ENCODE data around the gene CDT1. TPM values are rescaled to one million over a fixed set of nuclear protein-coding genes. Genes with fewer than 3 reads are reported as not detected.
"Not testable (repeated sequence)": the region's sequence is repeated elsewhere in the genome, so short reads cannot be mapped to it uniquely, and the experiment has no call there.

The CDT1 gene
- total RNA-seq, 1 donor from 2014 or later = 16.2 TPM

DNA sequence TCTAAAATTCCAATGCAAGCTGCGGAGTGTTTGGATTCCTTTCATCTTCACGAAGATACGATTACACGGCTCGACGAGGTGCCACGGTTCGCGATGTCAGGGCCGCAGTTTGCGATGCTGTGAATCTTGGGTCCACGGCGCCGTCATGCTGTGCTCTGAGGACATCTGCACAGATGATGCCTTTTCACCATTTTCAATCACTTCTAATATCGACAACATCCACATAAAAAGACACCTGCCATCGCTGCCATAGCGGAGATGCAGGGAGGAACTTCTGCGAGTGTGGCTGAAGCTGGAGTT is 14.9 kb downstream of the CDT1 start:
- H3K4me1 Mint-ChIP-seq (ENCODE audit: unreplicated experiment) = no peaks in the 10 kb centered on the region
- H3K27ac Mint-ChIP-seq (ENCODE audit: unreplicated experiment) = no peak overlapping the region
- no peaks in the 10 kb centered on the region for H3K36me3 Mint-ChIP-seq (ENCODE audit: low read depth, unreplicated experiment)
- no peaks in the 10 kb centered on the region for H3K9me3 Mint-ChIP-seq (ENCODE audit: unreplicated experiment)
- no peaks in the 10 kb centered on the region for H3K27me3 Mint-ChIP-seq (ENCODE audit: unreplicated experiment)
- TF ChIP-seq, protein P1, sequence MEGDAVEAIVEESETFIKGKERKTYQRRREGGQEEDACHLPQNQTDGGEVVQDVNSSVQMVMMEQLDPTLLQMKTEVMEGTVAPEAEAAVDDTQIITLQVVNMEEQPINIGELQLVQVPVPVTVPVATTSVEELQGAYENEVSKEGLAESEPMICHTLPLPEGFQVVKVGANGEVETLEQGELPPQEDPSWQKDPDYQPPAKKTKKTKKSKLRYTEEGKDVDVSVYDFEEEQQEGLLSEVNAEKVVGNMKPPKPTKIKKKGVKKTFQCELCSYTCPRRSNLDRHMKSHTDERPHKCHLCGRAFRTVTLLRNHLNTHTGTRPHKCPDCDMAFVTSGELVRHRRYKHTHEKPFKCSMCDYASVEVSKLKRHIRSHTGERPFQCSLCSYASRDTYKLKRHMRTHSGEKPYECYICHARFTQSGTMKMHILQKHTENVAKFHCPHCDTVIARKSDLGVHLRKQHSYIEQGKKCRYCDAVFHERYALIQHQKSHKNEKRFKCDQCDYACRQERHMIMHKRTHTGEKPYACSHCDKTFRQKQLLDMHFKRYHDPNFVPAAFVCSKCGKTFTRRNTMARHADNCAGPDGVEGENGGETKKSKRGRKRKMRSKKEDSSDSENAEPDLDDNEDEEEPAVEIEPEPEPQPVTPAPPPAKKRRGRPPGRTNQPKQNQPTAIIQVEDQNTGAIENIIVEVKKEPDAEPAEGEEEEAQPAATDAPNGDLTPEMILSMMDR (IDR thresholded peaks at IDR 0.05; ENCODE audit: unreplicated experiment) = no peak
- no peak for DNase-seq (ENCODE audit: low spot score)
- no peak overlapping the region for H3K4me3 Mint-ChIP-seq (ENCODE audit: unreplicated experiment)

DNA sequence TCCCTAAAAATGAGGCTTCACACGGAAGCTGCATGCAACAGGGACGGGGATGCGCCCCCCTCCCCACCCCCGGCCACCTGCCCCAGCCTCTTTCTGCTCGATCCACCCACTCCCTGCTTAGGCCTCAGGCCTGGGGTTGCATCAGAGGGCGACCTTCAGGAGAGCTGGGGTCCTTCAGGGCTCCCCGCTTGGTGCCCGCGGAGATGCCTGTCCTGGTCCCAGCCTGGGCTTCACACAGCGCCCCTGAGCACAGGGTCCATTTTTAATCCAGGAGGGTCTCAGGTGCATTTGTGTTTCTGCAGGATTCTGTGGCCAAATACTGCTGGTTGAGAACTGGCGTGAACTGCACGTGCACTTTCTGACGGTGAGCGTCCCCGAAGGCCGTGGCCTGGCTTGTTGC is 15.5 kb downstream of the CDT1 start:
- Mint-ChIP-seq H3K4me3 (ENCODE audit: unreplicated experiment) (no peak overlapping the region), H3K4me1 (ENCODE audit: unreplicated experiment) (no peaks in the 10 kb centered on the region)

DNA sequence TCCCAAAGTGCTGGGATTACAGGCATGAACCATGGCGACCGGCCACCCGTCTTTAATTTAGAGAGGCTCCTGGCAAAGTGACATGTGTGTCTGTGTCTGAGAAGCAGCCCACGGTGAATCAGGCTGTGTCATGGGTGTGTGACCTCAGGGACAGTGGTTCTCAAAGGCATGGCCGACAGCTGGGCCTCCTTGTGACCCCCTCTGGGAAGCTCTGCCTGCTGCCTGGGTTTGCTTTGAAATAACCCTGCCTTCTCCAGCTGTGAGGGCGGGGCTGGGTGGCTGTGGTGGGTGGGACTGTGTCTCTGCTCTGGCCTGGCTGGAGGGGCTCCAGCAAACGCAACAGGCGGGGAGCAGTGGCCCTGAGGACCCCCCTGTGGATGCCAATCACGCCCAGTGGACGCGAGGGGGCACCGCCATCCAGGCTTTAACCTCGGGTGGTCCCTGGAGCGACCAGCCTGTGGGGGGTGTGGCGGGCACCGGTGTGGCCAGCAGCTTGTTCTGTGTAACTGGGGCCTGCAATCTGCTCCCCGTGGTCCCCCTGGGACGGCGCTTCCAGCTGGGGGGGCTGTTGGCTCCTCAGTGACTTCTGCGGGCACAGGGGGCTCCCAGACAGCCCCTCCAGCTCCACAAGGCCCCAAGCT is 16.9 kb downstream of the CDT1 start:
- Mint-ChIP-seq H3K27me3 (ENCODE audit: unreplicated experiment) (no peaks in the 10 kb centered on the region), H3K9me3 (ENCODE audit: unreplicated experiment) (no peaks in the 10 kb centered on the region), H3K4me3 (ENCODE audit: unreplicated experiment) (no peak overlapping the region), H3K27ac (ENCODE audit: unreplicated experiment) (no peak overlapping the region), H3K4me1 (ENCODE audit: unreplicated experiment) (no peaks in the 10 kb centered on the region), H3K36me3 (ENCODE audit: low read depth, unreplicated experiment) (no peaks in the 10 kb centered on the region)
- TF ChIP-seq, protein P1 (IDR thresholded peaks at IDR 0.05; ENCODE audit: unreplicated experiment) = no peak
- no peak for DNase-seq (ENCODE audit: low spot score)

More for the DNA sequence above, 15.5 kb downstream of the CDT1 start:
- Mint-ChIP-seq H3K27ac (ENCODE audit: unreplicated experiment) (no peak overlapping the region), H3K36me3 (ENCODE audit: low read depth, unreplicated experiment) (no peaks in the 10 kb centered on the region), H3K27me3 (ENCODE audit: unreplicated experiment) (no peaks in the 10 kb centered on the region), H3K9me3 (ENCODE audit: unreplicated experiment) (no peaks in the 10 kb centered on the region)
- DNase-seq (ENCODE audit: low spot score) = no peak
- TF ChIP-seq, protein P1 (IDR thresholded peaks at IDR 0.05; ENCODE audit: unreplicated experiment) = no peak

DNA sequence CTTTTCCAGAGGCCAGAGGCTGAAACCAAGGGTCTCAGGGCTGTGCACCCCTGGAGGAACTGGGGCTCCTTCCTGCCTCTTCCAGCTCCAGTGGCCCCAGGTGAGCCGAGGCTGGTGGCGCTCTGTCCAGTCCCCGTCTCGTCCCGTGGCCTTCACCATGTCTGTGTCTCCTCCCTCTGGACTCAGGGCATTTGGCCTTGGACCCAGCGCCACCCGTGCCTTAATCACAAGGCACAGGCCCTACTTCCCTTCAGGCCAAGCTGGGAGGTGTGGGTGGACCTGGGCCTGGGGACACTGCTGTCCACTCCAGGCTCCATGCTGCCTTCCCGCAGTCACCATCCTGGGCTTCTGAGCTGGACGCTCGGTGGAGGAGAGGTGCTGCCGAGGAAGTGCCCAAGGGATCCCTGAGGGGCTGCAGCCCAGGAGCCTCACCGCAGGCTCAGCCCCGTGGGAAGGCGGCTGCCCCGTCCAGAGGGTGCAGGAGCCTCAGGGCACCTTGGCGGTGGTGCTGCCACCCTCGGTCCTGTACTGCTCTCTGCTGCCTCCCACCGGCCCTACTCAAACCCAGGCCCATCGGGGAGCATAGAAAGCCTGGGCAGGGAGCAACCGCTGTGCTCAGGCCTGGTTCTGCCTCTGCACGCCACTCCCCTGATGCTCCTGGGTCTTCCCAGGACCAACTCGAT is 17.7 kb downstream of the CDT1 start:
- H3K4me3 Mint-ChIP-seq (ENCODE audit: unreplicated experiment) = no peak overlapping the region
- no peaks in the 10 kb centered on the region for H3K9me3 Mint-ChIP-seq (ENCODE audit: unreplicated experiment)
- H3K4me1 Mint-ChIP-seq (ENCODE audit: unreplicated experiment) = no peaks in the 10 kb centered on the region
- TF ChIP-seq, protein P1 (IDR thresholded peaks at IDR 0.05; ENCODE audit: unreplicated experiment) = no peak
- H3K27me3 Mint-ChIP-seq (ENCODE audit: unreplicated experiment) = peaks cover 1% of the 10 kb centered on the region
- no peak overlapping the region for H3K27ac Mint-ChIP-seq (ENCODE audit: unreplicated experiment)
- peaks cover 3% of the 10 kb centered on the region for H3K36me3 Mint-ChIP-seq (ENCODE audit: low read depth, unreplicated experiment)
- no peak for DNase-seq (ENCODE audit: low spot score)

DNA sequence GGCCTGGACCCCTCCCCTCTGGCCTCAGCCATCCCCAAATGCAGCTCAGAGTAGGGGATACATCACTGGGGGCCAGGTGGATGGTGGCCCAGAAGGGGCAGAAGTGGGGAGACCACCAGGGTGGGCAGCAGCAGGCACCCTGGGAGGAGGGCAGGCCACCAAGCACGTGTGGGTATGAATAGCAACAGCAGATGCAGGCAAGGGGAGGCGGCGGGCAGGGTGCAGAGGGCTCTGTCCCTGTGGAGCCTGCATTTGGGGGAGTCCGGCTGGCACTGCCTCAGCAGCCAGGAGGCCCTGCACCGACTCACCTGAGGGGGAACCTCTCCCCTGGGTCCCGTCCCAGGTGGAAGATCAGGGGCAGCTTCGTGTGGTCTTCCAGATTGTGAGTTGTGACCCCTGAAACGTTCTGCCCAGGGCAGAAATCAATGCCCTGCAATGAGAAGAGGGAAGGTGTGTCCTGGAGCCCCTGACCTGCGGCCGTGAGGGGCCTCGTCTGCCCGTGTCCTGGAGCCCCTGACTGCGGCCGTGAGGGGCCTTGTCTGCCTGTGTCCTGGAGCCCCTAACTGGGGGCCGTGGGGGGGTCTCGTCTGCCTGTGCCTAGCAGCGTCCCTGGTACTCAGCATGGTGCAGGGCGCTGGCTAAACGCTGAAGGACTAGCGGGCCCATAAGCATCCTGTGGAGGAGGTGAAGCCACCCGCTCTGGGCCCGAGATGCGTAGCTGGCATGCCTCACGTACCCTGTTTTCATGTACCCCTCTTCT is 18.9 kb downstream of the CDT1 start:
- Mint-ChIP-seq H3K9me3 (ENCODE audit: unreplicated experiment) (no peaks in the 10 kb centered on the region), H3K4me3 (ENCODE audit: unreplicated experiment) (no peak overlapping the region), H3K27me3 (ENCODE audit: unreplicated experiment) (peaks cover 1% of the 10 kb centered on the region), H3K27ac (ENCODE audit: unreplicated experiment) (no peak overlapping the region), H3K4me1 (ENCODE audit: unreplicated experiment) (no peaks in the 10 kb centered on the region), H3K36me3 (ENCODE audit: low read depth, unreplicated experiment) (peaks cover 3% of the 10 kb centered on the region)
- DNase-seq (ENCODE audit: low spot score) = no peak
- TF ChIP-seq, protein P1 (IDR thresholded peaks at IDR 0.05; ENCODE audit: unreplicated experiment) = no peak

DNA sequence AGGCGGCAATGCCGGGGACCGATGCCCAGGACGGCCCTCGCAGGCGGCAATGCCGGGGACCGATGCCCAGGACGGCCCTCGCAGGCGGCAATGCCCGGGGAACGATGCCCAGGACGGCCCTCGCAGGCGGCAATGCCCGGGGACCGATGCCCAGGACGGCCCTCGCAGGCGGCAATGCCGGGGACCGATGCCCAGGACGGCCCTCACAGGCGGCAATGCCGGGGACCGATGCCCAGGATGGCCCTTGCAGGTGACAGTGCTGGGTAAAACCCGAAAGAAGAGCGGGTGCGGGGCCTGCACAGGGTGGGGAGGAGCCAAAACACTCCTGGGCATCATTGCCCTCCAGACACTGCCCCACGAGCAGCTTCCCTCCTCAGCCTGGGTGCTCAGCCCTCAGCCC is 20.1 kb downstream of the CDT1 start:
- not testable (repeated sequence) for DNase-seq (ENCODE audit: low spot score); H3K36me3 Mint-ChIP-seq (ENCODE audit: low read depth, unreplicated experiment); H3K4me1 Mint-ChIP-seq (ENCODE audit: unreplicated experiment); H3K4me3 Mint-ChIP-seq (ENCODE audit: unreplicated experiment); H3K27ac Mint-ChIP-seq (ENCODE audit: unreplicated experiment); H3K9me3 Mint-ChIP-seq (ENCODE audit: unreplicated experiment); H3K27me3 Mint-ChIP-seq (ENCODE audit: unreplicated experiment)

All from endothelial cell (in vitro differentiated cells).